Measurements from ENCODE around the gene FTO.

Gene FTO

GRCh38 chr16:53668869-53669268, 35.1 kb upstream of the FTO start:
- CTCF ChIA-PET: no interaction called here
- DNase-seq (ENCODE audit: low read depth, low spot score): no peak

GRCh38 chr16:53672461-53672860, 31.5 kb upstream of the FTO start:
- DNase-seq (ENCODE audit: low read depth, low spot score): no peak
- TF ChIP-seq CTCF (IDR thresholded peaks at IDR 0.05; ENCODE audit: insufficient read depth, low read length, missing control alignments): no peak
- POLR2A ChIA-PET: no interaction called here
- no peak overlapping the region for H3K4me3 ChIP-seq (ENCODE audit: low read depth, low read length)
- CTCF ChIA-PET: interaction anchor here (1.4 kb wide), 1 partner anchor 19 kb away, joined by 4 read pairs; no protein-coding TSS in a partner anchor

More at GRCh38 chr16:53668869-53669268, 35.1 kb upstream of the FTO start:
- no peak overlapping the region for H3K4me3 ChIP-seq (ENCODE audit: low read depth, low read length)
- no peak for TF ChIP-seq CTCF (IDR thresholded peaks at IDR 0.05; ENCODE audit: insufficient read depth, low read length, missing control alignments)
- POLR2A ChIA-PET: no interaction called here

- no peak overlapping the region for H3K4me3 ChIP-seq (ENCODE audit: low read depth, low read length)
- no peak for TF ChIP-seq CTCF (IDR thresholded peaks at IDR 0.05; ENCODE audit: insufficient read depth, low read length, missing control alignments)
- DNase-seq (ENCODE audit: low read depth, low spot score): no peak
- ChIA-PET CTCF (no interaction called here), POLR2A (no interaction called here)
These were observed 30.8 kb upstream of the FTO start for GRCh38 chr16:53673189-53673588.

DNA sequence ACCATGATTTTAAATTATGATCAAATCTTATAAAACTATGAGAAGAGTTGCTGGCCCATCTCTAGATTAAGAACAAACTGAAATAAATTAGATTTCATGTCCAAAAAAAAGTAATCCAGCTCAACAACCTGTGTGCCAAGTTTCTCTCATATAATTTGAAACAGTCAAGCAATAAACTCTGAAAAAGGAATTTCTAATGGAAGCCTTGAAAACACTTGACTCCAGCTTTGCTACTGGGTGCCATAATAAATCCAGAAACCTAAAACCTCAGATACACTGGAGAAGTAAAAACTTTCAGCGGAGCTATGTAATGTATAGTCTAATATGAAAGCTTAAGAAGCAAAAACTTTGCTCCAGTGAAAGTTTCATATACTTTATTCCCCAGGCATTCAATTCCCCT, 25.8 kb upstream of the FTO start:
- ChIA-PET CTCF (interaction anchor here (1.4 to 1.5 kb wide), 2 partner anchors 12 to 128 kb away, joined by 3 to 4 read pairs; no protein-coding TSS in a partner anchor), POLR2A (no interaction called here)
- DNase-seq (ENCODE audit: low read depth, low spot score): no peak
- no peak for TF ChIP-seq CTCF (IDR thresholded peaks at IDR 0.05; ENCODE audit: insufficient read depth, low read length, missing control alignments)
- H3K4me3 ChIP-seq (ENCODE audit: low read depth, low read length): no peak overlapping the region

- CTCF ChIA-PET: interaction anchor here (1.4 to 1.5 kb wide), 2 partner anchors 12 to 129 kb away, joined by 3 to 4 read pairs; no protein-coding TSS in a partner anchor
- POLR2A ChIA-PET: no interaction called here
- DNase-seq (ENCODE audit: low read depth, low spot score): no peak
- TF ChIP-seq CTCF (IDR thresholded peaks at IDR 0.05; ENCODE audit: insufficient read depth, low read length, missing control alignments): no peak
- no peak overlapping the region for H3K4me3 ChIP-seq (ENCODE audit: low read depth, low read length)
These were observed 25.1 kb upstream of the FTO start for GRCh38 chr16:53678756-53679343.

- H3K4me3 ChIP-seq (ENCODE audit: low read depth, low read length): no peak overlapping the region
- ChIA-PET POLR2A (no interaction called here), CTCF (no interaction called here)
- DNase-seq (ENCODE audit: low read depth, low spot score): no peak
- TF ChIP-seq CTCF (IDR thresholded peaks at IDR 0.05; ENCODE audit: insufficient read depth, low read length, missing control alignments): no peak
These were observed 23.2 kb upstream of the FTO start for GRCh38 chr16:53680756-53681155.
